Neural progenitor cell (in vitro differentiated cells): ENCODE data around the gene CRYBG3.

Experiments
- EZH2 ChIP-seq: fragments of 200-600 bp; sonication (generic); IDR thresholded peaks from 2 replicates; pipeline ENCODE4 v1.6.1; 2017; ENCODE audit warnings: antibody characterized with exemption, mild to moderate bottlenecking, moderate library complexity
- EZH2phosphoT487 ChIP-seq: fragments of 200-600 bp; sonication (generic); IDR thresholded peaks from 2 replicates; pipeline ENCODE4 v1.6.1; 2017; ENCODE audit warnings: antibody characterized with exemption
- TF ChIP-seq, protein P1 (sequence below): fragments of 200-600 bp; sonication (generic); IDR thresholded peaks from 2 replicates; pipeline ENCODE4 v1.5.1; 2017; ENCODE audit warnings: antibody characterized with exemption, mild to moderate bottlenecking

DNA sequence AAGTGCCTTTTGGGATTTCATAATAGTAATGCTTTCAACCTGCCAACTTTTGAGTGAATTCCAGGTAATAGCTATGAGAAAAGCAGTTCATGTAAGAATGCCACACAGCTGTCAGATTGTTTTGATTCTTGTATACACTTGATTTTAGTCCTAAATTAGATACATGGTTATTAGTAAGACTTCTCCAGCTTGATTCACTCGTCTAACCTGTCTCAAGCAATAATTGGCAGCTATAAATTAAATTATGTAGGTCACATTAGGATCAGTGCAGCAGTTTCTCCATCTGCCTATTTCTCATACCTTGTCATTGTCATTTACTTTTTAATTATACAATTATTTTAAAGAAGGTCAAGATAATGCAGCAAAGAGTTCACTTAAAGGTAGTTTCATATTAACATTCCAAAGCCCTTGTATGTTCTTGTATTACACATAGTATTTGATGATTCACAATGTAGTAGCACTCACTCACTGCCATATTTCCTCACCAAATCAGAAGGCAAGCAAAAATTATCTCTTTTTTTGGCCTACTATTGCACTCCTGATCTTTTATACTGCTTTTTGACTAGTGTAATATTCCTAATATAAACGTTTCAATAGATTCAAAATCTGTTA is 10.9 kb upstream of the CRYBG3 start:
- TF ChIP-seq, protein P1, sequence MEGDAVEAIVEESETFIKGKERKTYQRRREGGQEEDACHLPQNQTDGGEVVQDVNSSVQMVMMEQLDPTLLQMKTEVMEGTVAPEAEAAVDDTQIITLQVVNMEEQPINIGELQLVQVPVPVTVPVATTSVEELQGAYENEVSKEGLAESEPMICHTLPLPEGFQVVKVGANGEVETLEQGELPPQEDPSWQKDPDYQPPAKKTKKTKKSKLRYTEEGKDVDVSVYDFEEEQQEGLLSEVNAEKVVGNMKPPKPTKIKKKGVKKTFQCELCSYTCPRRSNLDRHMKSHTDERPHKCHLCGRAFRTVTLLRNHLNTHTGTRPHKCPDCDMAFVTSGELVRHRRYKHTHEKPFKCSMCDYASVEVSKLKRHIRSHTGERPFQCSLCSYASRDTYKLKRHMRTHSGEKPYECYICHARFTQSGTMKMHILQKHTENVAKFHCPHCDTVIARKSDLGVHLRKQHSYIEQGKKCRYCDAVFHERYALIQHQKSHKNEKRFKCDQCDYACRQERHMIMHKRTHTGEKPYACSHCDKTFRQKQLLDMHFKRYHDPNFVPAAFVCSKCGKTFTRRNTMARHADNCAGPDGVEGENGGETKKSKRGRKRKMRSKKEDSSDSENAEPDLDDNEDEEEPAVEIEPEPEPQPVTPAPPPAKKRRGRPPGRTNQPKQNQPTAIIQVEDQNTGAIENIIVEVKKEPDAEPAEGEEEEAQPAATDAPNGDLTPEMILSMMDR: no peak
- TF ChIP-seq EZH2 (no peak), EZH2phosphoT487 (no peak)
